ENCODE measurements around the gene KRR1. TPM values are rescaled to one million over a fixed set of nuclear protein-coding genes. Genes with fewer than 3 reads are reported as not detected.

Gene KRR1
- total RNA-seq, 1 experiment from 2014 or later = 192 TPM

DNA sequence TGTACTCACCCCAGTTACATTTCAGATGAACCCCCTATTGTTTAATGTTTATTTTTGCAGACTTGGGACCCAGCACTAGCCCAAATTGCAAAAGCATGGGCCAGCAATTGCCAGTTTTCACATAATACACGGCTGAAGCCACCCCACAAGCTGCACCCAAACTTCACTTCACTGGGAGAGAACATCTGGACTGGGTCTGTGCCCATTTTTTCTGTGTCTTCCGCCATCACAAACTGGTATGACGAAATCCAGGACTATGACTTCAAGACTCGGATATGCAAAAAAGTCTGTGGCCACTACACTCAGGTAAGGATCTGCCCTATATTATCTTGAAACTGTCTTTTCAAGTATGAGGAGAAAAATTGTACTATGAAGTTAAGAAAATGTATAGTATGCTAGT, 29.6 kb downstream of the KRR1 start:
- no peak overlapping the region for H2AFZ ChIP-seq (ENCODE audit: low read depth, low read length, poor library complexity, severe bottlenecking)
- no peaks in the 10 kb centered on the region for H3K36me3 ChIP-seq (ENCODE audit: control insufficient read depth in 1 of 2, insufficient read depth in 2 of 2, low read length in 2 of 2)
- no peaks in the 10 kb centered on the region for H3K9me3 ChIP-seq (ENCODE audit: control insufficient read depth in 1 of 2, insufficient read depth in 1 of 2, low read depth in 1 of 2, low read length in 2 of 2)
- H3K9me2 ChIP-seq (ENCODE audit: insufficient read depth) = no peaks in the 10 kb centered on the region
- H4K20me1 ChIP-seq (ENCODE audit: insufficient read depth) = no peaks in the 10 kb centered on the region
- no TSS peak for BruUV-seq (replicated peaks)
- intact Hi-C loops (cut with micrococcal nuclease) = no loop called here
- H3K27ac ChIP-seq (ENCODE audit: low read depth, low read length) = no peak overlapping the region
- H3K4me3 ChIP-seq (replicated peaks in 1 of 2; ENCODE audit: low read depth in 1 of 2, low read length in 2 of 2) = no peak overlapping the region
- ChIA-PET RAD21 (ENCODE audit: low non-redundant PET in 1 of 2, low total read pairs in 2 of 2, uncharacterized antibody in 2 of 2, unreplicated experiment in 2 of 2) (no interaction called here), CTCF (no interaction called here), POLR2A (no interaction called here)
- no peak overlapping the region for H3K4me2 ChIP-seq (ENCODE audit: low read length)
- no peak overlapping the region for H3K9ac ChIP-seq (ENCODE audit: low read length)
- no peak for ATAC-seq
- no peaks in the 10 kb centered on the region for H3K27me3 ChIP-seq (ENCODE audit: insufficient read depth, low read length)
- DNase-seq (ENCODE audit: low read depth, low spot score) = no peak
- peaks cover 6 to 16% of the 10 kb centered on the region in 2 experiments for H3K4me1 ChIP-seq (ENCODE audit: control insufficient read depth in 1 of 2, insufficient read depth in 2 of 2, low read length in 2 of 2)
- H3K79me2 ChIP-seq (ENCODE audit: insufficient read depth, low read length) = no peaks in the 10 kb centered on the region
- TF ChIP-seq FOSL1 (IDR thresholded peaks at IDR 0.05; ENCODE audit: low read depth) (no peak), CBX3 (IDR thresholded peaks at IDR 0.05; ENCODE audit: low read depth) (no peak), ZFX (IDR thresholded peaks at IDR 0.05) (no peak), YY1 (IDR thresholded peaks at IDR 0.05; ENCODE audit: extremely low read depth, insufficient replicate concordance, low read depth, low read length) (no peak), TCF7L2 (IDR thresholded peaks at IDR 0.05; ENCODE audit: borderline replicate concordance, extremely low read depth, insufficient read depth, insufficient read length) (no peak), SP1 (IDR thresholded peaks at IDR 0.05; ENCODE audit: low read depth) (no peak), POLR2AphosphoS5 (IDR thresholded peaks at IDR 0.05; ENCODE audit: low read depth, low read length) (no peak), EGR1 (IDR thresholded peaks at IDR 0.05; ENCODE audit: low read depth) (no peak), CEBPB (IDR thresholded peaks at IDR 0.05; ENCODE audit: low read depth) (no peak), RAD21 (IDR thresholded peaks at IDR 0.05; ENCODE audit: low read depth) (no peak), POLR2A (IDR thresholded peaks at IDR 0.05; ENCODE audit: borderline replicate concordance, extremely low read depth, insufficient read depth, insufficient read length) (no peak), EZH2phosphoT487 (IDR thresholded peaks at IDR 0.05; ENCODE audit: borderline replicate concordance) (no peak), SRF (IDR thresholded peaks at IDR 0.05; ENCODE audit: low read depth) (no peak), SIN3A (IDR thresholded peaks at IDR 0.05; ENCODE audit: low read depth) (no peak), EZH2 (IDR thresholded peaks at IDR 0.05) (no peak), JUND (IDR thresholded peaks at IDR 0.05) (no peak)
- TF ChIP-seq, protein P1, sequence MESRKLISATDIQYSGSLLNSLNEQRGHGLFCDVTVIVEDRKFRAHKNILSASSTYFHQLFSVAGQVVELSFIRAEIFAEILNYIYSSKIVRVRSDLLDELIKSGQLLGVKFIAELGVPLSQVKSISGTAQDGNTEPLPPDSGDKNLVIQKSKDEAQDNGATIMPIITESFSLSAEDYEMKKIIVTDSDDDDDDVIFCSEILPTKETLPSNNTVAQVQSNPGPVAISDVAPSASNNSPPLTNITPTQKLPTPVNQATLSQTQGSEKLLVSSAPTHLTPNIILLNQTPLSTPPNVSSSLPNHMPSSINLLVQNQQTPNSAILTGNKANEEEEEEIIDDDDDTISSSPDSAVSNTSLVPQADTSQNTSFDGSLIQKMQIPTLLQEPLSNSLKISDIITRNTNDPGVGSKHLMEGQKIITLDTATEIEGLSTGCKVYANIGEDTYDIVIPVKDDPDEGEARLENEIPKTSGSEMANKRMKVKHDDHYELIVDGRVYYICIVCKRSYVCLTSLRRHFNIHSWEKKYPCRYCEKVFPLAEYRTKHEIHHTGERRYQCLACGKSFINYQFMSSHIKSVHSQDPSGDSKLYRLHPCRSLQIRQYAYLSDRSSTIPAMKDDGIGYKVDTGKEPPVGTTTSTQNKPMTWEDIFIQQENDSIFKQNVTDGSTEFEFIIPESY (IDR thresholded peaks at IDR 0.05; ENCODE audit: extremely low read depth, insufficient replicate concordance, low read length) = no peak
- TF ChIP-seq, protein P2, sequence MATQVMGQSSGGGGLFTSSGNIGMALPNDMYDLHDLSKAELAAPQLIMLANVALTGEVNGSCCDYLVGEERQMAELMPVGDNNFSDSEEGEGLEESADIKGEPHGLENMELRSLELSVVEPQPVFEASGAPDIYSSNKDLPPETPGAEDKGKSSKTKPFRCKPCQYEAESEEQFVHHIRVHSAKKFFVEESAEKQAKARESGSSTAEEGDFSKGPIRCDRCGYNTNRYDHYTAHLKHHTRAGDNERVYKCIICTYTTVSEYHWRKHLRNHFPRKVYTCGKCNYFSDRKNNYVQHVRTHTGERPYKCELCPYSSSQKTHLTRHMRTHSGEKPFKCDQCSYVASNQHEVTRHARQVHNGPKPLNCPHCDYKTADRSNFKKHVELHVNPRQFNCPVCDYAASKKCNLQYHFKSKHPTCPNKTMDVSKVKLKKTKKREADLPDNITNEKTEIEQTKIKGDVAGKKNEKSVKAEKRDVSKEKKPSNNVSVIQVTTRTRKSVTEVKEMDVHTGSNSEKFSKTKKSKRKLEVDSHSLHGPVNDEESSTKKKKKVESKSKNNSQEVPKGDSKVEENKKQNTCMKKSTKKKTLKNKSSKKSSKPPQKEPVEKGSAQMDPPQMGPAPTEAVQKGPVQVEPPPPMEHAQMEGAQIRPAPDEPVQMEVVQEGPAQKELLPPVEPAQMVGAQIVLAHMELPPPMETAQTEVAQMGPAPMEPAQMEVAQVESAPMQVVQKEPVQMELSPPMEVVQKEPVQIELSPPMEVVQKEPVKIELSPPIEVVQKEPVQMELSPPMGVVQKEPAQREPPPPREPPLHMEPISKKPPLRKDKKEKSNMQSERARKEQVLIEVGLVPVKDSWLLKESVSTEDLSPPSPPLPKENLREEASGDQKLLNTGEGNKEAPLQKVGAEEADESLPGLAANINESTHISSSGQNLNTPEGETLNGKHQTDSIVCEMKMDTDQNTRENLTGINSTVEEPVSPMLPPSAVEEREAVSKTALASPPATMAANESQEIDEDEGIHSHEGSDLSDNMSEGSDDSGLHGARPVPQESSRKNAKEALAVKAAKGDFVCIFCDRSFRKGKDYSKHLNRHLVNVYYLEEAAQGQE (IDR thresholded peaks at IDR 0.05; ENCODE audit: low read depth) = no peak
- TF ChIP-seq, protein P3, sequence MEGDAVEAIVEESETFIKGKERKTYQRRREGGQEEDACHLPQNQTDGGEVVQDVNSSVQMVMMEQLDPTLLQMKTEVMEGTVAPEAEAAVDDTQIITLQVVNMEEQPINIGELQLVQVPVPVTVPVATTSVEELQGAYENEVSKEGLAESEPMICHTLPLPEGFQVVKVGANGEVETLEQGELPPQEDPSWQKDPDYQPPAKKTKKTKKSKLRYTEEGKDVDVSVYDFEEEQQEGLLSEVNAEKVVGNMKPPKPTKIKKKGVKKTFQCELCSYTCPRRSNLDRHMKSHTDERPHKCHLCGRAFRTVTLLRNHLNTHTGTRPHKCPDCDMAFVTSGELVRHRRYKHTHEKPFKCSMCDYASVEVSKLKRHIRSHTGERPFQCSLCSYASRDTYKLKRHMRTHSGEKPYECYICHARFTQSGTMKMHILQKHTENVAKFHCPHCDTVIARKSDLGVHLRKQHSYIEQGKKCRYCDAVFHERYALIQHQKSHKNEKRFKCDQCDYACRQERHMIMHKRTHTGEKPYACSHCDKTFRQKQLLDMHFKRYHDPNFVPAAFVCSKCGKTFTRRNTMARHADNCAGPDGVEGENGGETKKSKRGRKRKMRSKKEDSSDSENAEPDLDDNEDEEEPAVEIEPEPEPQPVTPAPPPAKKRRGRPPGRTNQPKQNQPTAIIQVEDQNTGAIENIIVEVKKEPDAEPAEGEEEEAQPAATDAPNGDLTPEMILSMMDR (IDR thresholded peaks at IDR 0.05 in 2 of 3, conservative IDR thresholded peaks at IDR 0.05 in 1 of 3; ENCODE audit: borderline replicate concordance in 1 of 3, insufficient read depth in 1 of 3, low read depth in 2 of 3, low read length in 2 of 3) = no peak

All from HCT116 (cell line).